PC-9 (cell line): Measurements from ENCODE around the gene BOC. TPM values are rescaled to one million over a fixed set of nuclear protein-coding genes. Genes with fewer than 3 reads are reported as not detected.

Source experiments
- BruUV-seq: library from RNA; stranded (reverse); fragments of 400-500 nt; replicated peaks from 2 replicates; lab custom pipeline; 2021; lab: Mats Ljungman, UMichigan
- CTCF ChIA-PET: fragments of 300-600 bp; sonication (Branson Sonifier 250); formaldehyde crosslinking; loops from one replicate; lab custom pipeline; 2022; ENCODE audit warnings: antibody characterized with exemption; lab: Charles Lee
- POLR2A ChIA-PET: fragments of 300-600 bp; sonication (Branson Sonifier 250); formaldehyde crosslinking; loops from one replicate; lab custom pipeline; 2022; ENCODE audit warnings: antibody characterized with exemption; ENCODE audit not compliant: unreplicated experiment; lab: Charles Lee
- DNase-seq, 2 experiments: peaks; one replicate each; pipeline versions ENCODE4 v3.0.0 to v3.0.0-alpha.2; 2015 to 2022; ENCODE audit warnings: mixed read lengths in 1 of 2
- H2AFZ ChIP-seq: fragments of 200-600 bp; sonication (generic); 2 replicates; pipeline ENCODE4 v1.8.1; 2017; ENCODE audit warnings: antibody characterized with exemption
- H3F3A ChIP-seq: fragments of 200-600 bp; sonication (generic); 2 replicates; pipeline ENCODE4 v1.8.1; 2017; ENCODE audit warnings: antibody characterized with exemption, mild to moderate bottlenecking, low read depth; ENCODE audit not compliant: insufficient read depth
- H3K27ac ChIP-seq: fragments of 200-600 bp; sonication (generic); 2 replicates; pipeline ENCODE4 v1.6.1; 2016; ENCODE audit warnings: mixed run types
- H3K27me3 ChIP-seq: fragments of 200-600 bp; sonication (generic); 2 replicates; pipeline ENCODE4 v1.6.1; 2016; ENCODE audit warnings: low read depth, mixed run types; ENCODE audit not compliant: insufficient read depth
- H3K36me3 ChIP-seq: fragments of 200-600 bp; sonication (generic); 2 replicates; pipeline ENCODE4 v1.6.1; 2016; ENCODE audit warnings: low read depth, mixed run types
- H3K4me1 ChIP-seq: fragments of 200-600 bp; sonication (generic); replicated peaks from 2 replicates; pipeline ENCODE4 v1.6.1; 2016; ENCODE audit warnings: mixed run types; ENCODE audit not compliant: insufficient read depth
- H3K4me2 ChIP-seq: fragments of 200-600 bp; sonication (generic); 2 replicates; pipeline ENCODE4 v1.6.1; 2017; ENCODE audit warnings: mixed run types
- H3K4me3 ChIP-seq: fragments of 200-600 bp; sonication (generic); 2 replicates; pipeline ENCODE4 v1.6.1; 2016; ENCODE audit warnings: mixed run types
- H3K79me2 ChIP-seq: fragments of 200-600 bp; sonication (generic); 2 replicates; pipeline ENCODE4 v1.6.1; 2017; ENCODE audit warnings: low read depth, mixed run types
- H3K9me2 ChIP-seq: fragments of 200-600 bp; sonication (generic); 2 replicates; pipeline ENCODE4 v1.8.1; 2017; ENCODE audit warnings: mild to moderate bottlenecking; ENCODE audit not compliant: insufficient read depth
- H3K9me3 ChIP-seq: fragments of 200-600 bp; sonication (generic); 2 replicates; pipeline ENCODE4 v1.8.1; 2016; ENCODE audit warnings: low read depth; ENCODE audit not compliant: insufficient read depth
- H4K20me1 ChIP-seq: fragments of 200-600 bp; sonication (generic); 2 replicates; pipeline ENCODE4 v1.8.1; 2017; ENCODE audit not compliant: insufficient read depth
- EZH2 ChIP-seq: fragments of 200-600 bp; sonication (generic); IDR thresholded peaks from 2 replicates; pipeline ENCODE4 v1.8.0; 2017; ENCODE audit warnings: antibody characterized with exemption, low read depth
- intact Hi-C: fragments of 100-400 bp; cut with micrococcal nuclease; formaldehyde crosslinking; loops from one replicate; pipeline ENCODE4 v1.10.0; 2022; ENCODE audit not compliant: unreplicated experiment
- total RNA-seq: library from RNA; stranded (reverse); gene quantifications from 2 replicates; pipeline ENCODE4 v1.2.3, GENCODE V29; 2021
- TF ChIP-seq, protein P1 (sequence below): fragments of 200-600 bp; sonication (generic); conservative IDR thresholded peaks from 2 replicates; pipeline ENCODE4 v1.6.1; 2017; ENCODE audit warnings: mixed run types, antibody characterized with exemption, mild to moderate bottlenecking, moderate library complexity

Gene BOC
- total RNA-seq, 1 experiment from 2014 or later, result 3.0 TPM

GRCh38 chr3:113193719-113194118 lies 17.6 kb upstream of the BOC start:
- TF ChIP-seq, protein P1, sequence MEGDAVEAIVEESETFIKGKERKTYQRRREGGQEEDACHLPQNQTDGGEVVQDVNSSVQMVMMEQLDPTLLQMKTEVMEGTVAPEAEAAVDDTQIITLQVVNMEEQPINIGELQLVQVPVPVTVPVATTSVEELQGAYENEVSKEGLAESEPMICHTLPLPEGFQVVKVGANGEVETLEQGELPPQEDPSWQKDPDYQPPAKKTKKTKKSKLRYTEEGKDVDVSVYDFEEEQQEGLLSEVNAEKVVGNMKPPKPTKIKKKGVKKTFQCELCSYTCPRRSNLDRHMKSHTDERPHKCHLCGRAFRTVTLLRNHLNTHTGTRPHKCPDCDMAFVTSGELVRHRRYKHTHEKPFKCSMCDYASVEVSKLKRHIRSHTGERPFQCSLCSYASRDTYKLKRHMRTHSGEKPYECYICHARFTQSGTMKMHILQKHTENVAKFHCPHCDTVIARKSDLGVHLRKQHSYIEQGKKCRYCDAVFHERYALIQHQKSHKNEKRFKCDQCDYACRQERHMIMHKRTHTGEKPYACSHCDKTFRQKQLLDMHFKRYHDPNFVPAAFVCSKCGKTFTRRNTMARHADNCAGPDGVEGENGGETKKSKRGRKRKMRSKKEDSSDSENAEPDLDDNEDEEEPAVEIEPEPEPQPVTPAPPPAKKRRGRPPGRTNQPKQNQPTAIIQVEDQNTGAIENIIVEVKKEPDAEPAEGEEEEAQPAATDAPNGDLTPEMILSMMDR, result no peak
- TF ChIP-seq EZH2, result no peak
- Histone ChIP-seq H3F3A (no peaks in the 10 kb centered on the region), H3K9me2 (no peaks in the 10 kb centered on the region), H3K36me3 (no peaks in the 10 kb centered on the region), H3K4me1 (no peaks in the 10 kb centered on the region), H3K4me2 (no peak overlapping the region), H3K79me2 (no peaks in the 10 kb centered on the region), H3K27me3 (no peaks in the 10 kb centered on the region), H3K27ac (no peak overlapping the region), H2AFZ (no peak overlapping the region), H3K9me3 (peaks cover 3% of the 10 kb centered on the region; the same call in 1 of the 2 replicates), H3K4me3 (no peak overlapping the region), H4K20me1 (no peaks in the 10 kb centered on the region)
- no TSS peak for BruUV-seq
- CTCF ChIA-PET, result no interaction called here
- POLR2A ChIA-PET, result no interaction called here
- intact Hi-C loops, result no loop called here
- no peak for DNase-seq

- Histone ChIP-seq H3K4me2 (no peak overlapping the region), H2AFZ (no peak overlapping the region), H3K27ac (no peak overlapping the region), H3K36me3 (no peaks in the 10 kb centered on the region), H3K4me1 (no peaks in the 10 kb centered on the region), H3K9me2 (no peaks in the 10 kb centered on the region), H3K4me3 (no peak overlapping the region), H3K9me3 (no peaks in the 10 kb centered on the region), H3F3A (no peaks in the 10 kb centered on the region), H3K79me2 (no peaks in the 10 kb centered on the region), H4K20me1 (no peaks in the 10 kb centered on the region), H3K27me3 (no peaks in the 10 kb centered on the region)
- BruUV-seq, result no TSS peak
- ChIA-PET POLR2A (no interaction called here), CTCF (no interaction called here)
- DNase-seq, result no peak
- intact Hi-C loops, result no loop called here
- TF ChIP-seq, protein P1, result no peak
- no peak for TF ChIP-seq EZH2
Observed at GRCh38 chr3:113194823-113195401, 16.4 kb upstream of the BOC start.

DNA sequence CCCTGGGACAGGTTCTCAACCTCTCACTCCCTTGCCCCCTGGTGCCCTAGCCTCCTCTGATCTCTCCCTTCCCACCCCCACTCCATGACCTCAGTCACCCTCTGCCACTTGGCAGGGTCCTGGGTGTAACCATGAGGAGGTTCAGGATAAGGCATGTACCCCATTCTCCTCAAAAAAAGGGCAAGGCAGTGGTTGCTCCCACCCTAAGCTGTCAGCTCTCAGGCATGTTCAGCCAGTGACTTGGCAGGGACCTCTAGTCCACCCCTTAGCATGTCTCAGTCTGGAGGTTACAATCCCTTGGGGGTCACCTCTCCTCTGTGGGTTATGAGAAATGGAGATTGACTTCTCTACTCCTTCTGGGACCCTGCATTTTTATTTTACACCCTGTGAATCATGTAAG lies 11.0 kb upstream of the BOC start:
- Histone ChIP-seq H3K79me2 (no peaks in the 10 kb centered on the region), H3K27me3 (0 out of 2 replicates have a peak, but pooled peaks cover 4% of the 10 kb centered on the region), H3K4me2 (no peak overlapping the region), H3K4me1 (no peaks in the 10 kb centered on the region), H4K20me1 (no peaks in the 10 kb centered on the region), H3K9me2 (no peaks in the 10 kb centered on the region), H3K4me3 (no peak overlapping the region), H3K9me3 (no peaks in the 10 kb centered on the region), H3F3A (no peaks in the 10 kb centered on the region), H3K27ac (no peak overlapping the region), H3K36me3 (no peaks in the 10 kb centered on the region), H2AFZ (no peak overlapping the region)
- BruUV-seq, result no TSS peak
- intact Hi-C loops, result no loop called here
- no peak for DNase-seq
- CTCF ChIA-PET, result no interaction called here
- POLR2A ChIA-PET, result no interaction called here
- TF ChIP-seq EZH2, result no peak
- TF ChIP-seq, protein P1, result no peak
